ENCODE results near the gene SEC16A.

- no peak for TF ChIP-seq SP1 (IDR thresholded peaks at IDR 0.05)
- TF ChIP-seq FOXM1 (IDR thresholded peaks at IDR 0.05; ENCODE audit: borderline replicate concordance): no peak
- TF ChIP-seq SUZ12 (IDR thresholded peaks at IDR 0.05): no peak
- TF ChIP-seq, protein P1, sequence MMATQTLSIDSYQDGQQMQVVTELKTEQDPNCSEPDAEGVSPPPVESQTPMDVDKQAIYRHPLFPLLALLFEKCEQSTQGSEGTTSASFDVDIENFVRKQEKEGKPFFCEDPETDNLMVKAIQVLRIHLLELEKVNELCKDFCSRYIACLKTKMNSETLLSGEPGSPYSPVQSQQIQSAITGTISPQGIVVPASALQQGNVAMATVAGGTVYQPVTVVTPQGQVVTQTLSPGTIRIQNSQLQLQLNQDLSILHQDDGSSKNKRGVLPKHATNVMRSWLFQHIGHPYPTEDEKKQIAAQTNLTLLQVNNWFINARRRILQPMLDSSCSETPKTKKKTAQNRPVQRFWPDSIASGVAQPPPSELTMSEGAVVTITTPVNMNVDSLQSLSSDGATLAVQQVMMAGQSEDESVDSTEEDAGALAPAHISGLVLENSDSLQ (IDR thresholded peaks at IDR 0.05): no peak
- TF ChIP-seq LEF1 (IDR thresholded peaks at IDR 0.05; ENCODE audit: borderline replicate concordance): no peak
- no peak for TF ChIP-seq HDGF (IDR thresholded peaks at IDR 0.05; ENCODE audit: borderline replicate concordance)
- no peak for TF ChIP-seq ELF4 (IDR thresholded peaks at IDR 0.05)
These were observed 4.8 kb upstream of the SEC16A start for GRCh38 chr9:136487672-136488071.

All from HEK293T (cell line).